GM23248 (cell line): ENCODE data around the gene TOR1AIP2.

Experiments
- EZH2 ChIP-seq: fragments of 200-600 bp; sonication (generic); IDR thresholded peaks from 2 replicates; pipeline ENCODE4 v1.6.1; 2018; ENCODE audit warnings: antibody characterized with exemption, mild to moderate bottlenecking; ENCODE audit not compliant: insufficient read depth, poor library complexity, severe bottlenecking
- EZH2phosphoT487 ChIP-seq: fragments of 200-600 bp; sonication (generic); IDR thresholded peaks from 2 replicates; pipeline ENCODE4 v1.6.1; 2018; ENCODE audit warnings: antibody characterized with exemption, moderate library complexity, mild to moderate bottlenecking, low read depth; ENCODE audit not compliant: insufficient read depth

GRCh38 chr1:179825798-179826460 is 51.7 kb downstream of the TOR1AIP2 start:
- TF ChIP-seq EZH2phosphoT487 (no peak), EZH2 (no peak)
